ENCODE measurements around the gene MTHFD2.
"Not testable (repeated sequence)": the region's sequence is repeated elsewhere in the genome, so short reads cannot be mapped to it uniquely, and the experiment has no call there.

The MTHFD2 gene

GRCh38 chr2:74198461-74199274 lies at the start of gene MTHFD2:
MTHFD2 (plus strand) TSS chr2:74198615; CDS start chr2:74198642, 27 bp downstream.
- peak; percentile 96 for DNase-seq

- no peak for DNase-seq
Observed at GRCh38 chr2:74149247-74149525, 49.2 kb upstream of the MTHFD2 start.

GRCh38 chr2:74149570-74150319 lies 48.7 kb upstream of the MTHFD2 start:
- no peak for DNase-seq

- no peak for DNase-seq
Observed at GRCh38 chr2:74152954-74153353, 45.5 kb upstream of the MTHFD2 start.

GRCh38 chr2:74155830-74156229 lies 42.6 kb upstream of the MTHFD2 start:
- DNase-seq, result no peak

- no peak for DNase-seq
Observed at GRCh38 chr2:74162951-74163350, 35.5 kb upstream of the MTHFD2 start.

GRCh38 chr2:74164761-74165160 lies 33.7 kb upstream of the MTHFD2 start:
- DNase-seq, result no peak

- DNase-seq, result no peak
Observed at GRCh38 chr2:74168739-74169138, 29.7 kb upstream of the MTHFD2 start.

GRCh38 chr2:74174909-74175308 lies 23.5 kb upstream of the MTHFD2 start:
- DNase-seq, result no peak

- DNase-seq, result no peak
Observed at GRCh38 chr2:74177696-74178095, 20.7 kb upstream of the MTHFD2 start.

GRCh38 chr2:74178211-74179062 lies 20.0 kb upstream of the MTHFD2 start, which contains the start of gene MOB1A:
MOB1A (minus strand) TSS chr2:74178879; CDS start chr2:74178674, 205 bp downstream.
- peak; percentile 98 for DNase-seq

- no peak for DNase-seq
Observed at GRCh38 chr2:74179063-74179865, 19.2 kb upstream of the MTHFD2 start.

- DNase-seq, result peak; percentile 94
Observed at GRCh38 chr2:74181739-74182138, 16.7 kb upstream of the MTHFD2 start.

GRCh38 chr2:74183878-74184277 lies 14.5 kb upstream of the MTHFD2 start:
- no peak for DNase-seq

GRCh38 chr2:74186038-74186437 lies 12.4 kb upstream of the MTHFD2 start:
- DNase-seq, result no peak

- DNase-seq, result not testable (repeated sequence)
Observed at GRCh38 chr2:74186706-74187105, 11.7 kb upstream of the MTHFD2 start.

- DNase-seq, result peak; percentile 75
Observed at GRCh38 chr2:74188018-74188601, 10.3 kb upstream of the MTHFD2 start.

- DNase-seq, result no peak
Observed at GRCh38 chr2:74188696-74189095, 9.7 kb upstream of the MTHFD2 start.

- no peak for DNase-seq
Observed at GRCh38 chr2:74191596-74192380, 6.6 kb upstream of the MTHFD2 start.

- DNase-seq, result no peak
Observed at GRCh38 chr2:74194799-74195198, 3.6 kb upstream of the MTHFD2 start.

GRCh38 chr2:74197049-74197448 lies 1.4 kb upstream of the MTHFD2 start:
- DNase-seq, result no peak
